Left renal cortex interstitium (tissue), 4 donors: ENCODE data around the gene U2AF2. TPM values are rescaled to one million over a fixed set of nuclear protein-coding genes. Genes with fewer than 3 reads are reported as not detected.
"Not testable (repeated sequence)": the region's sequence is repeated elsewhere in the genome, so short reads cannot be mapped to it uniquely, and the experiment has no call there.

Experiments used
- DNase-seq, 4 donors: peaks; one replicate each; pipeline ENCODE4 v3.0.0-alpha.2; 2013; ENCODE audit warnings: low read depth in 4 of 4, low spot score in 2 of 4, missing footprints in 1 of 4
- polyA plus RNA-seq, 4 donors: library from polyadenylated mRNA; unstranded; fragments of 120-200 nt; gene quantifications; one replicate each; pipeline ENCODE4 v1.2.1, GENCODE V29; 2013; ENCODE audit not compliant: insufficient read length in 4 of 4

Gene U2AF2
- polyA plus RNA-seq, 4 donors, result 150 to 257 (median 198) TPM

GRCh38 chr19:55700813-55701212 is 46.0 kb downstream of the U2AF2 start:
- DNase-seq, result no peak

GRCh38 chr19:55702131-55702627 is 47.3 kb downstream of the U2AF2 start:
- DNase-seq, result no peak

GRCh38 chr19:55703790-55704215 is 49.0 kb downstream of the U2AF2 start:
- no peak for DNase-seq

GRCh38 chr19:55704494-55705245 is 49.8 kb downstream of the U2AF2 start:
- DNase-seq, result no peak

GRCh38 chr19:55705972-55706371 is 51.1 kb downstream of the U2AF2 start:
- DNase-seq, result no peak

GRCh38 chr19:55711719-55712118 is 56.9 kb downstream of the U2AF2 start:
- DNase-seq, result no peak

- no peak for DNase-seq
Observed at GRCh38 chr19:55712804-55713631, 58.2 kb downstream of the U2AF2 start.

- no peak for DNase-seq
Observed at GRCh38 chr19:55716531-55716930, 61.7 kb downstream of the U2AF2 start.

GRCh38 chr19:55717251-55717650 is 62.4 kb downstream of the U2AF2 start:
- DNase-seq, result no peak

GRCh38 chr19:55717879-55718711 is 63.3 kb downstream of the U2AF2 start:
- DNase-seq, result not testable (repeated sequence)

- DNase-seq, result no peak
Observed at GRCh38 chr19:55720214-55720746, 65.4 kb downstream of the U2AF2 start.

- no peak for DNase-seq
Observed at GRCh38 chr19:55720801-55721200, 66.0 kb downstream of the U2AF2 start.

GRCh38 chr19:55723491-55723890 is 68.7 kb downstream of the U2AF2 start:
- no peak for DNase-seq

Other genes with a start within 250 kb of the U2AF2 start
- gene UBE2S, start 247.2 kb upstream of the U2AF2 start, polyA plus RNA-seq, result 10 to 100 TPM; 38.3 to 71.0 (median 48.0) TPM
- gene SHISA7, start 211.7 kb upstream of the U2AF2 start, polyA plus RNA-seq, result under 1 TPM; 0.16 to 0.38 (median 0.22) TPM
- 10 to 100 TPM; 33.8 to 59.3 (median 42.8) TPM for gene ISOC2, start 193.4 kb upstream of the U2AF2 start, polyA plus RNA-seq
- gene C19orf85, start 190.3 kb upstream of the U2AF2 start, polyA plus RNA-seq, result not detected
- 1 to 10 TPM; 2.3 to 6.8 (median 4.4) TPM for gene ZNF628, start 178.4 kb upstream of the U2AF2 start, polyA plus RNA-seq
- 10 to 100 TPM; 41.9 to 74.3 (median 57.1) TPM for gene NAT14, start 169.8 kb upstream of the U2AF2 start, polyA plus RNA-seq
- gene SSC5D, start 166.6 kb upstream of the U2AF2 start, polyA plus RNA-seq, result 1 to 10 TPM; 1.4 to 3.1 (median 2.1) TPM
- gene SBK2, start 117.9 kb upstream of the U2AF2 start, polyA plus RNA-seq, result 1 to 10 TPM in 1 of 4 donors, under 1 TPM in 3; 0.51 to 1.5 (median 0.88) TPM
- gene SBK3, start 109.5 kb upstream of the U2AF2 start, polyA plus RNA-seq, result under 1 TPM; 0.10 to 0.22 (median 0.13) TPM
- gene ZNF579, start 74.2 kb upstream of the U2AF2 start, polyA plus RNA-seq, result 10 to 100 TPM in 3 of 4 donors, 1 to 10 TPM in 1; 9.8 to 26.1 (median 17.7) TPM
- 10 to 100 TPM; 15.7 to 28.9 (median 23.4) TPM for gene FIZ1, start 55.5 kb upstream of the U2AF2 start, polyA plus RNA-seq
- gene ZNF524, start 54.7 kb upstream of the U2AF2 start, polyA plus RNA-seq, result 10 to 100 TPM in 2 of 4 donors, 1 to 10 TPM in 2; 5.3 to 14.8 (median 10.9) TPM
- gene ZNF865, start 49.4 kb upstream of the U2AF2 start, polyA plus RNA-seq, result 10 to 100 TPM in 2 of 4 donors, 1 to 10 TPM in 2; 5.8 to 15.1 (median 11.3) TPM
- 10 to 100 TPM in 3 of 4 donors, 1 to 10 TPM in 1; 9.1 to 15.0 (median 12.9) TPM for gene ZNF784, start 30.5 kb upstream of the U2AF2 start, polyA plus RNA-seq
- 10 to 100 TPM; 33.8 to 67.1 (median 51.7) TPM for gene ZNF580, start 14.0 kb upstream of the U2AF2 start, polyA plus RNA-seq
- 10 to 100 TPM; 23.8 to 33.5 (median 28.0) TPM for gene ZNF581, start 11.4 kb upstream of the U2AF2 start, polyA plus RNA-seq
- 10 to 100 TPM; 18.3 to 29.6 (median 25.8) TPM for gene CCDC106, start 6.8 kb upstream of the U2AF2 start, polyA plus RNA-seq
- gene EPN1, start 20.2 kb downstream of the U2AF2 start, polyA plus RNA-seq, result 100 to 1,000 TPM in 3 of 4 donors, 10 to 100 TPM in 1; 92.1 to 157 (median 133) TPM
- under 1 TPM in 2 of 4 donors, not detected in 2; 0.03 to 0.08 TPM for gene NLRP9, start 83.4 kb downstream of the U2AF2 start, polyA plus RNA-seq
- gene RFPL4A, start 104.1 kb downstream of the U2AF2 start, polyA plus RNA-seq, result under 1 TPM in 2 of 4 donors, not detected in 2; 0.16 to 0.25 TPM
- not detected for gene RFPL4AL1, start 114.1 kb downstream of the U2AF2 start, polyA plus RNA-seq
- under 1 TPM; 0.08 to 0.21 (median 0.14) TPM for gene NLRP11, start 177.0 kb downstream of the U2AF2 start, polyA plus RNA-seq
- gene NLRP4, start 181.5 kb downstream of the U2AF2 start, polyA plus RNA-seq, result not detected